GM12878 (cell line): Measurements from ENCODE around the gene TUNAR.

ENCODE experiments used
- CHD2 ChIP-seq: IDR thresholded peaks from 2 replicates; pipeline ENCODE4 v1.6.1; 2011; ENCODE audit warnings: low read depth, low read length, improper control_type of control experiment, borderline replicate concordance
- HDAC2 ChIP-seq: fragments of 200-600 bp; sonication (generic); IDR thresholded peaks from 2 replicates; pipeline ENCODE4 v1.6.1; 2017
- HDAC6 ChIP-seq: fragments of 200-600 bp; sonication (generic); IDR thresholded peaks from one replicate; pipeline ENCODE4 v1.8.0; 2017; ENCODE audit warnings: antibody characterized with exemption; ENCODE audit not compliant: unreplicated experiment
- HDGF ChIP-seq: fragments of 450-650 bp; IDR thresholded peaks from 2 replicates; pipeline ENCODE4 v1.6.1; 2016; ENCODE audit warnings: antibody characterized with exemption
- JUND ChIP-seq: IDR thresholded peaks from 2 replicates; pipeline ENCODE4 v1.6.1; 2012; ENCODE audit warnings: low read depth, mild to moderate bottlenecking, low read length, improper control_type of control experiment, moderate library complexity
- NR2F1 ChIP-seq: fragments of 450-650 bp; conservative IDR thresholded peaks from 2 replicates; pipeline ENCODE4 v1.6.1; 2017; ENCODE audit warnings: mild to moderate bottlenecking
- POLR2A ChIP-seq: IDR thresholded peaks from 2 replicates; pipeline ENCODE4 v1.6.1; 2011; ENCODE audit warnings: low read depth, mild to moderate bottlenecking, low read length
- SRF ChIP-seq, 2 experiments: IDR thresholded peaks; 2 replicates each; pipeline ENCODE4 v1.6.1; 2011; ENCODE audit warnings: low read depth in 2 of 2, low read length in 2 of 2, mild to moderate bottlenecking in 1 of 2, moderate library complexity in 1 of 2
- ZNF207 ChIP-seq: fragments of 450-650 bp; IDR thresholded peaks from 2 replicates; pipeline ENCODE4 v1.6.1; 2014; ENCODE audit warnings: antibody characterized with exemption, mild to moderate bottlenecking, borderline replicate concordance
- TF ChIP-seq, protein P1 (sequence below), 3 experiments: IDR thresholded peaks in 2 of 3; conservative IDR thresholded peaks in 1 of 3; 2 replicates each; pipeline ENCODE4 v1.5.1; 2011; ENCODE audit warnings: low read depth in 3 of 3, low read length in 3 of 3, mild to moderate bottlenecking in 3 of 3, control low read depth in 2 of 3, moderate library complexity in 2 of 3, inconsistent platforms in 1 of 3, mixed read lengths in 1 of 3; ENCODE audit not compliant: control insufficient read depth in 2 of 3, insufficient read depth in 1 of 3; ENCODE audit errors: extremely low read depth in 1 of 3
- TF ChIP-seq, protein P2 (sequence below): IDR thresholded peaks from 2 replicates; pipeline ENCODE4 v1.6.1; 2012; ENCODE audit warnings: low read depth, low read length, improper control_type of control experiment

DNA sequence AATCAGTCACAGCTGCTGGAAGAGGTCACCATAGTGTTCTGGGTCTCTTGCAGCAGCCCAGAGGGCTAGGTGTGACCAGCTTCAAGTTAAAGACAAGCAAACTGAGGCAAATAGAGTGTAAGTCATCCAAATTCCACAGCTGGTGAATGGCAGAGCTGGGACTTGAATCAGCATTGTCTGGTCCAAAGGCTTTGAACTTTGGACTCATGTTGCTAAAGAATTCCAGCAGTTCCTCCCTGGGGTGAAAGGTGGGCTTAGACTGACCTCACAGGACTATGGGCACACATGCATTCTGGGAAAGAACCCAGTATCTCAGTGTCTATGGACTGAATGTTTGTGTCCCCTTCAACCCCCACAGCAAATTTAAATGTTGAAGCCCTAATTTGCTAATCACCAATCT is 54.8 kb downstream of the TUNAR start:
- TF ChIP-seq, protein P1, sequence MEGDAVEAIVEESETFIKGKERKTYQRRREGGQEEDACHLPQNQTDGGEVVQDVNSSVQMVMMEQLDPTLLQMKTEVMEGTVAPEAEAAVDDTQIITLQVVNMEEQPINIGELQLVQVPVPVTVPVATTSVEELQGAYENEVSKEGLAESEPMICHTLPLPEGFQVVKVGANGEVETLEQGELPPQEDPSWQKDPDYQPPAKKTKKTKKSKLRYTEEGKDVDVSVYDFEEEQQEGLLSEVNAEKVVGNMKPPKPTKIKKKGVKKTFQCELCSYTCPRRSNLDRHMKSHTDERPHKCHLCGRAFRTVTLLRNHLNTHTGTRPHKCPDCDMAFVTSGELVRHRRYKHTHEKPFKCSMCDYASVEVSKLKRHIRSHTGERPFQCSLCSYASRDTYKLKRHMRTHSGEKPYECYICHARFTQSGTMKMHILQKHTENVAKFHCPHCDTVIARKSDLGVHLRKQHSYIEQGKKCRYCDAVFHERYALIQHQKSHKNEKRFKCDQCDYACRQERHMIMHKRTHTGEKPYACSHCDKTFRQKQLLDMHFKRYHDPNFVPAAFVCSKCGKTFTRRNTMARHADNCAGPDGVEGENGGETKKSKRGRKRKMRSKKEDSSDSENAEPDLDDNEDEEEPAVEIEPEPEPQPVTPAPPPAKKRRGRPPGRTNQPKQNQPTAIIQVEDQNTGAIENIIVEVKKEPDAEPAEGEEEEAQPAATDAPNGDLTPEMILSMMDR (IDR thresholded peaks at IDR 0.05 in 2 of 3, conservative IDR thresholded peaks at IDR 0.05 in 1 of 3; ENCODE audit: control insufficient read depth in 2 of 3, extremely low read depth in 1 of 3, insufficient read depth in 1 of 3, low read depth in 3 of 3, low read length in 3 of 3) = no peak
- no peak for TF ChIP-seq HDGF
- TF ChIP-seq SRF (IDR thresholded peaks at IDR 0.05; ENCODE audit: low read depth in 2 of 2, low read length in 2 of 2) = no peak
- no peak for TF ChIP-seq HDAC2
- TF ChIP-seq CHD2 = no peak
- no peak for TF ChIP-seq NR2F1
- TF ChIP-seq JUND = no peak
- TF ChIP-seq HDAC6 = no peak
- no peak for TF ChIP-seq POLR2A
- no peak for TF ChIP-seq ZNF207
- TF ChIP-seq, protein P2, sequence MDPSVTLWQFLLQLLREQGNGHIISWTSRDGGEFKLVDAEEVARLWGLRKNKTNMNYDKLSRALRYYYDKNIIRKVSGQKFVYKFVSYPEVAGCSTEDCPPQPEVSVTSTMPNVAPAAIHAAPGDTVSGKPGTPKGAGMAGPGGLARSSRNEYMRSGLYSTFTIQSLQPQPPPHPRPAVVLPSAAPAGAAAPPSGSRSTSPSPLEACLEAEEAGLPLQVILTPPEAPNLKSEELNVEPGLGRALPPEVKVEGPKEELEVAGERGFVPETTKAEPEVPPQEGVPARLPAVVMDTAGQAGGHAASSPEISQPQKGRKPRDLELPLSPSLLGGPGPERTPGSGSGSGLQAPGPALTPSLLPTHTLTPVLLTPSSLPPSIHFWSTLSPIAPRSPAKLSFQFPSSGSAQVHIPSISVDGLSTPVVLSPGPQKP = no peak
